ENCODE measurements around the gene EML4.

The EML4 gene

GRCh38 chr2:42245396-42245795 is 76.2 kb downstream of the EML4 start:
- no peak for DNase-seq (ENCODE audit: low spot score in 2 of 2)
- no peak overlapping the region for H3K4me3 Mint-ChIP-seq
- H3K27me3 Mint-ChIP-seq = no peaks in the 10 kb centered on the region
- H3K36me3 Mint-ChIP-seq = peaks cover 21% of the 10 kb centered on the region
- ATAC-seq (ENCODE audit: low read depth) = no peak
- H3K9me3 Mint-ChIP-seq = no peaks in the 10 kb centered on the region
- peaks cover 31% of the 10 kb centered on the region for H3K4me1 Mint-ChIP-seq
- no peak overlapping the region for H3K27ac Mint-ChIP-seq

- ATAC-seq (ENCODE audit: low read depth) (no peak), DNase-seq (ENCODE audit: low spot score in 2 of 2) (no peak)
- Mint-ChIP-seq H3K27me3 (no peaks in the 10 kb centered on the region), H3K27ac (no peak overlapping the region), H3K4me1 (peaks cover 26% of the 10 kb centered on the region), H3K4me3 (no peak overlapping the region), H3K9me3 (no peaks in the 10 kb centered on the region), H3K36me3 (peaks cover 24% of the 10 kb centered on the region)
These were observed 77.4 kb downstream of the EML4 start for GRCh38 chr2:42246562-42246961.

DNA sequence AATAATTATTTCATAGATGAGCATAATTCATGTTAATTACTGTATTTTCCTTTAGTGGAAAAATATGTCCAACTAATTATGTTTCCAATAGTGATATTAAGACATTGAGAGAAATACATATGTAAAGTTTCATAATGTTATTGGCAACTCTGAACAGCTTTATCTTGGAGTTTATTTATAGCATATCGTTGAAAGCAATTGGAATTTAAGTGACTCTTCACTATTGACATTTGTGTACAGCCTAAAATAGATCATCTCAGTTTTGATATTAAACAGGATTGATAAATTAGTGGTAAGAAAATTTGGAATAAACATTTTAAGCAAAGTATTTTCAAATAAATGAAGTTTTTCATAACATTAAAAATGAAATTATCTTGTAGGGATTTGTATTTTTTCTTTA is 79.7 kb downstream of the EML4 start:
- no peak overlapping the region for H3K27ac Mint-ChIP-seq
- no peak overlapping the region for H3K4me3 Mint-ChIP-seq
- no peaks in the 10 kb centered on the region for H3K9me3 Mint-ChIP-seq

GRCh38 chr2:42249284-42249683 is 80.1 kb downstream of the EML4 start:
- H3K27me3 Mint-ChIP-seq = no peaks in the 10 kb centered on the region
- peak overlapping the region; percentile 54 for H3K27ac Mint-ChIP-seq
- peaks cover 39% of the 10 kb centered on the region for H3K36me3 Mint-ChIP-seq
- H3K4me3 Mint-ChIP-seq = no peak overlapping the region
- no peak for DNase-seq (ENCODE audit: low spot score in 2 of 2)
- peaks cover 1% of the 10 kb centered on the region for H3K9me3 Mint-ChIP-seq
- H3K4me1 Mint-ChIP-seq = peaks cover 34% of the 10 kb centered on the region
- ATAC-seq (ENCODE audit: low read depth) = no peak

More for the DNA sequence above, 79.7 kb downstream of the EML4 start:
- DNase-seq (ENCODE audit: low spot score in 2 of 2) = no peak
- H3K4me1 Mint-ChIP-seq = peaks cover 32% of the 10 kb centered on the region
- H3K27me3 Mint-ChIP-seq = no peaks in the 10 kb centered on the region
- no peak for ATAC-seq (ENCODE audit: low read depth)
- H3K36me3 Mint-ChIP-seq = peaks cover 35% of the 10 kb centered on the region

GRCh38 chr2:42249887-42250286 is 80.7 kb downstream of the EML4 start:
- peaks cover 43% of the 10 kb centered on the region for H3K36me3 Mint-ChIP-seq
- no peak for ATAC-seq (ENCODE audit: low read depth)
- peaks cover 35% of the 10 kb centered on the region for H3K4me1 Mint-ChIP-seq
- peaks cover 1% of the 10 kb centered on the region for H3K9me3 Mint-ChIP-seq
- H3K4me3 Mint-ChIP-seq = no peak overlapping the region
- H3K27ac Mint-ChIP-seq = peak overlapping the region; percentile 54
- no peak for DNase-seq (ENCODE audit: low spot score in 2 of 2)
- no peaks in the 10 kb centered on the region for H3K27me3 Mint-ChIP-seq

- ATAC-seq (ENCODE audit: low read depth) = no peak
- Mint-ChIP-seq H3K36me3 (peaks cover 43% of the 10 kb centered on the region), H3K4me1 (peaks cover 37% of the 10 kb centered on the region), H3K9me3 (peaks cover 1% of the 10 kb centered on the region), H3K4me3 (no peak overlapping the region), H3K27me3 (no peaks in the 10 kb centered on the region), H3K27ac (peak overlapping the region; percentile 30)
- no peak for DNase-seq (ENCODE audit: low spot score in 2 of 2)
These were observed 81.8 kb downstream of the EML4 start for GRCh38 chr2:42250925-42251324.

GRCh38 chr2:42252464-42252863 is 83.3 kb downstream of the EML4 start:
- H3K27ac Mint-ChIP-seq = peak overlapping the region; percentile 56
- ATAC-seq (ENCODE audit: low read depth) = no peak
- H3K4me3 Mint-ChIP-seq = no peak overlapping the region
- peaks cover 39% of the 10 kb centered on the region for H3K4me1 Mint-ChIP-seq
- DNase-seq (ENCODE audit: low spot score in 2 of 2) = no peak
- peaks cover 1% of the 10 kb centered on the region for H3K9me3 Mint-ChIP-seq
- peaks cover 31% of the 10 kb centered on the region for H3K36me3 Mint-ChIP-seq
- no peaks in the 10 kb centered on the region for H3K27me3 Mint-ChIP-seq

DNA sequence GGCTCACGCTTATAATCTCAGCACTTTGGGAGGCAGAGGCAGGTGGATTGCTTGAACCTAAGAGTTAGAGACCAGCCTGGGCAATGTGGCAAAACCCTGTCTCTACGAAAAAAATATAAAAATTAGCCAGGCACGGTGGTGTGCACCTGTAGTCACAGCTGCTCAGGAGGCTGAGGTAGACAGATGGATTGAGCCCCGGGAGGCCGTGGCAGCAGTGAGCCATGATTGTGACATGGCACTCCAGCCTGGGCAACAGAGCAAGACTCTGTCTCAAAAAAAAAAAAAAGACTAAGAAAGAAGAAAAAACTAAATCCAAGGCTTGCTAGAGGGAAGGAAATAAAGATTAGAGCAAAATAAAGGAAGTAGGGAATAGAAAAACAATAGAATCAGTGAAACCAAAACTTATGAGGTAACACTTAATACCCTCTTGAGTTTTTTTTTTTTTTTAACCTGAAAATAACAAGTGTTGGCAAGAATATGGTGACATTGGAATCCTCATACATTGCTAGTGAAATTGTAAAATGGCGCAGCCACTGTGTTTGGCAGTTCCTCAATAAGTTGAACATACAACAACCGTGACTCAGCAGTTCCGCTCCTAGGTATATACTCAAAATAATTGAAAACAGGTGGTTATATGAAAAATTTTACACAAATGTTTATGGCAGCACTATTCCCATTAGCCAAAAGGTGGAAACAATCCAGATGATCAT is 85.2 kb downstream of the EML4 start:
- ATAC-seq (ENCODE audit: low read depth) (peak; percentile 23), DNase-seq (ENCODE audit: low spot score in 2 of 2) (no peak)
- Mint-ChIP-seq H3K27ac (peak overlapping the region; percentile 56), H3K4me3 (no peak overlapping the region), H3K27me3 (no peaks in the 10 kb centered on the region), H3K4me1 (peaks cover 37% of the 10 kb centered on the region), H3K36me3 (peaks cover 33% of the 10 kb centered on the region), H3K9me3 (peaks cover 1% of the 10 kb centered on the region)

- Mint-ChIP-seq H3K4me3 (peak overlapping the region; percentile 5), H3K36me3 (peaks cover 27% of the 10 kb centered on the region), H3K27me3 (no peaks in the 10 kb centered on the region), H3K4me1 (peaks cover 36% of the 10 kb centered on the region), H3K27ac (peak overlapping the region; percentile 35), H3K9me3 (peaks cover 1% of the 10 kb centered on the region)
- ATAC-seq (ENCODE audit: low read depth) (peak; percentile 90), DNase-seq (ENCODE audit: low spot score in 2 of 2) (no peak)
These were observed 87.4 kb downstream of the EML4 start for GRCh38 chr2:42256505-42256904.

GRCh38 chr2:42261518-42262195 is 92.5 kb downstream of the EML4 start:
- no peak for ATAC-seq (ENCODE audit: low read depth)
- DNase-seq (ENCODE audit: low spot score in 2 of 2) = no peak
- Mint-ChIP-seq H3K4me3 (no peak overlapping the region), H3K27ac (no peak overlapping the region), H3K9me3 (no peaks in the 10 kb centered on the region), H3K4me1 (peaks cover 5% of the 10 kb centered on the region), H3K27me3 (no peaks in the 10 kb centered on the region), H3K36me3 (peaks cover 5% of the 10 kb centered on the region)

GRCh38 chr2:42266236-42266635 is 97.1 kb downstream of the EML4 start:
- Mint-ChIP-seq H3K36me3 (peaks cover 6% of the 10 kb centered on the region), H3K4me1 (no peaks in the 10 kb centered on the region), H3K27ac (no peak overlapping the region), H3K4me3 (no peak overlapping the region), H3K27me3 (no peaks in the 10 kb centered on the region), H3K9me3 (no peaks in the 10 kb centered on the region)
- no peak for ATAC-seq (ENCODE audit: low read depth)
- no peak for DNase-seq (ENCODE audit: low spot score in 2 of 2)

DNA sequence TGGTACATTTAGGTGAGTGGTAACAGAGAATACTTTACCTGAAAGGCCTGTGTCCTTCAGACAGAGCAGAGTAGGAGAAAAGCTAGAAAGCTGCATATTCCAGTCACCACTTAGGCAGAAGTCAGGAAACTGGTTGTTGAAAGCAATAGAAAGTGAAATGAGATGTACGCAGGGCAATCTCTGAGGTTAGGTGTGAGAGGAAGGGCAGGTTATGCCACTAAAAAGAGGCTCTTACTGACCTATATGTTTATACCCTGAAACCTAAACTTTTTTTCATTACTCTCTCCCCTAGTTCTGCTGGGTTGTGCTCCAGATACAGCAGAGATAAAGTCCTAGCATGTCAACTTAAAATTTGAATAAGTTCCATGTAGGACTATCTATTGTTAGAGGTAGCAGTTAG is 98.4 kb downstream of the EML4 start:
- Mint-ChIP-seq H3K27ac (no peak overlapping the region), H3K27me3 (no peaks in the 10 kb centered on the region), H3K4me1 (no peaks in the 10 kb centered on the region), H3K36me3 (peaks cover 6% of the 10 kb centered on the region), H3K4me3 (no peak overlapping the region), H3K9me3 (no peaks in the 10 kb centered on the region)
- DNase-seq (ENCODE audit: low spot score in 2 of 2) (no peak), ATAC-seq (ENCODE audit: low read depth) (no peak)

GRCh38 chr2:42268528-42269151 is 99.5 kb downstream of the EML4 start:
- peaks cover 6% of the 10 kb centered on the region for H3K36me3 Mint-ChIP-seq
- no peaks in the 10 kb centered on the region for H3K4me1 Mint-ChIP-seq
- DNase-seq (ENCODE audit: low spot score in 2 of 2) = no peak
- H3K4me3 Mint-ChIP-seq = no peak overlapping the region
- H3K27ac Mint-ChIP-seq = no peak overlapping the region
- no peaks in the 10 kb centered on the region for H3K27me3 Mint-ChIP-seq
- H3K9me3 Mint-ChIP-seq = no peaks in the 10 kb centered on the region
- ATAC-seq (ENCODE audit: low read depth) = no peak

DNA sequence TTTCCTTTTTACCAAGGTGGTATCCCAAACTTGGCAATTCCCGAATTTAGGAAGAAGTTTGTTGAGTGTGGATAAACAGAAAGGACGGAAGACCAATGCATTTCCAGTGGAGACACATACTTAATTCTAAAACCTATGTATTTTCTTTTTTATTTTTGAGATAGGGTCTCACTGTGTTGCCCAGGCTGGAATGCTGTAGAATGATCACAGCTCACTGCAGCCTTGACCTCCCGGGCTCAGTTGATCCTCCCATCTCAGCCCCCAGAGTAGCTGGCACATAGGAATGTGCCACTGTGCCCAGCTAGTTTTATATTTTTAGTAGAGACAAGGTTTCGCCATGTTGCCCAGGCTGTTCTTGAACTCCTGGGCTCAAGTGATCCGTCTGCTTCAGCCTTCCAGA is 101.6 kb downstream of the EML4 start:
- DNase-seq (ENCODE audit: low spot score in 2 of 2) = no peak
- Mint-ChIP-seq H3K4me1 (no peaks in the 10 kb centered on the region), H3K27me3 (no peaks in the 10 kb centered on the region), H3K27ac (peak overlapping the region; percentile 35), H3K4me3 (no peak overlapping the region), H3K9me3 (no peaks in the 10 kb centered on the region), H3K36me3 (peaks cover 9% of the 10 kb centered on the region)
- ATAC-seq (ENCODE audit: low read depth) = no peak
